Psoas muscle (tissue), 8 donors: ENCODE measurements around the gene WDR59. TPM values are rescaled to one million over a fixed set of nuclear protein-coding genes. Genes with fewer than 3 reads are reported as not detected.

Source experiments
- ATAC-seq, 4 donors: fragments of 200-7000 bp; cut with Tn5 transposase; one replicate each; pipeline ENCODE4 v1.9.1; 2020; ENCODE audit warnings: moderate library complexity in 3 of 4, mild to moderate bottlenecking in 2 of 4
- DNase-seq, 2 donors: peaks; one replicate each; pipeline ENCODE4 v3.0.0-alpha.2; 2020
- H3K27ac ChIP-seq: fragments of 200-600 bp; one replicate; pipeline ENCODE4 v1.8.0; 2022
- H3K27me3 ChIP-seq, 3 donors: fragments of 200-600 bp in 1 of 3; one replicate each; pipeline versions ENCODE4 v1.6.1 to v1.8.0; 2013 to 2022; ENCODE audit warnings: low read length in 2 of 3, mild to moderate bottlenecking in 2 of 3, moderate library complexity in 1 of 3; ENCODE audit not compliant: insufficient read depth in 3 of 3
- H3K36me3 ChIP-seq, 2 donors: fragments of 200-600 bp in 1 of 2; one replicate each; pipeline versions ENCODE4 v1.6.1 to v1.8.0; 2013 to 2022; ENCODE audit warnings: low read depth in 1 of 2, mild to moderate bottlenecking in 1 of 2, moderate library complexity in 1 of 2; ENCODE audit not compliant: insufficient read depth in 1 of 2
- H3K4me1 ChIP-seq: fragments of 200-600 bp; one replicate; pipeline ENCODE4 v1.8.0; 2022
- H3K4me3 ChIP-seq: fragments of 200-600 bp; one replicate; pipeline ENCODE4 v1.8.0; 2022; ENCODE audit warnings: mild to moderate bottlenecking
- H3K9me3 ChIP-seq: fragments of 200-600 bp; one replicate; pipeline ENCODE4 v1.8.0; 2022
- CTCF ChIP-seq: fragments of 200-600 bp; IDR thresholded peaks from one replicate; pipeline ENCODE4 v1.8.0; 2022; ENCODE audit warnings: antibody characterized with exemption
- WGBS, 3 donors: extraction: QIAGEN DNeasy Blood & Tissue Kit; methylation state at CpG; one replicate each; pipeline versions ENCODE4 v1.1.6 to v1.1.7; 2013; 5-methylcytosine and 5-hydroxymethylcytosine counted together
- intact Hi-C, 2 donors: fragments of 100-400 bp; cut with DNase I; formaldehyde crosslinking; loops; one replicate each; pipeline versions ENCODE4 v1.11.0 to v1.14.2; 2022
- polyA plus RNA-seq, 3 donors: library from polyadenylated mRNA; stranded (reverse); fragments of 200-250 nt; gene quantifications; one replicate each; pipeline ENCODE4 v1.2.3, GENCODE V29; 2013
- total RNA-seq, 4 donors: library from RNA; stranded (reverse); fragmentation: NEBNext Ultra II Directional in 2 of 4; extraction: Animal tissue kit (Norgen Biotek cat#: 25700) in 2 of 4; gene quantifications; one replicate each; pipeline versions ENCODE4 v1.2.1 to v1.2.4, GENCODE V29; 2021 to 2023
- donor health status: healthy with polysubstance abuse.
- donor health status: DM: no; HTN: no; CAD: no; lungs with moderate emphysema.
- donor health status: Bipolar disorder and iron deficiency.
- donor health status: healthy.
- donor health status: DM: yes; HTN: yes; CAD: no.
- donor health status: DM: no; HTN: no; CAD: no.
- donor health status: DM: no; HTN: no; CAD: no.
- donor health status: DM: yes; HTN: yes; CAD: no.

WDR59 gene
- total and polyA plus RNA-seq, 7 donors: 12.0 to 48.2 (median 30.6) TPM

DNA sequence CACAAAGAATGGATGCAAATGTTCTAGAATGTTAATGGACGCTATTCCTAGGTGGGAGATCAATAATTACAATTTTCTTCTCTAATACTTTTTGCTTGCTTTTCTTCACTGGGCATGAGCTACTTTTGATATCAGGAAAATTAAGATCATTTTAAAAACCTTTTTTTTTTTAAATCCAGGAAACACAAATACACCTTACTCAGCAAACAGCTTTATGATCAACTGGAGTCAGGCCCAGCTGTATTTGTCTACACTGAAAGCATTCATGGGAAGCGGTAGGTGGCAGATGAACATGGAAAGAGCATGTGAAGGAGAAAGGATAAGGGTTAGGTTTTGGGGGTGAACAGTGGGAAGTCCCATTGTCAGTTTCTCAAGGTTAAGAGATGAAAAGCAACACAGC lies 97.8 kb downstream of the WDR59 start:
- ATAC-seq: no peak
- no peaks in the 10 kb centered on the region for H3K9me3 ChIP-seq
- no peak overlapping the region for H3K27ac ChIP-seq
- H3K27me3 ChIP-seq: no peaks in the 10 kb centered on the region
- peaks cover 13 to 98% of the 10 kb centered on the region in 2 donors for H3K36me3 ChIP-seq
- H3K4me1 ChIP-seq: no peaks in the 10 kb centered on the region
- TF ChIP-seq CTCF: no peak
- no peak overlapping the region for H3K4me3 ChIP-seq
- intact Hi-C loops: no loop called here
- 96 to 98% (median 96%) methylated on average over 2 of the region's 2 CpGs for WGBS, 3 donors
- DNase-seq: no peak

DNA sequence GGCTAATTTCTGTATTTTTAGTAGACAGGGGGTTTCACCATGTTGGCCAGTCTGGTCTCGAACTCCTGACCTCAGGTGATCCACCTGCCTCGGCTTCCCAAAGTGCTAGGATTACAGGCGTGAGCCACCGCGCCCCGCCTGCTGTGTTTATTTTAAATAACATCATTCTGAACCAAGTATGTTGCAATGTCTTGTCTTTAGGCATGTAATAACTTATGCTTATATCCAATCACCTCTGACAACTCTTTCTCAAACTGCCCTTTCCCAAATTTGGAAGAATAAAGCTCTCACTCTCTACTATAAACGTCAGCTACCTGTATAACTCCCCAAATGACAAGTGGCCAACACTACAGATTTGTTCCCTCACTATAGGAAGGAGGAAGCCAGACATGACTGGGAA lies 107.2 kb downstream of the WDR59 start:
- no peak overlapping the region for H3K27ac ChIP-seq
- no peak overlapping the region for H3K4me3 ChIP-seq
- WGBS, 3 donors: 94 to 96% (median 96%) methylated on average over 7 of the region's 7 CpGs
- DNase-seq: no peak
- H3K36me3 ChIP-seq: peaks cover 0 to 78% of the 10 kb centered on the region in 2 donors
- no peak for TF ChIP-seq CTCF
- H3K9me3 ChIP-seq: no peaks in the 10 kb centered on the region
- intact Hi-C loops: no loop called here
- H3K4me1 ChIP-seq: no peaks in the 10 kb centered on the region
- H3K27me3 ChIP-seq: no peaks in the 10 kb centered on the region
- ATAC-seq: no peak

DNA sequence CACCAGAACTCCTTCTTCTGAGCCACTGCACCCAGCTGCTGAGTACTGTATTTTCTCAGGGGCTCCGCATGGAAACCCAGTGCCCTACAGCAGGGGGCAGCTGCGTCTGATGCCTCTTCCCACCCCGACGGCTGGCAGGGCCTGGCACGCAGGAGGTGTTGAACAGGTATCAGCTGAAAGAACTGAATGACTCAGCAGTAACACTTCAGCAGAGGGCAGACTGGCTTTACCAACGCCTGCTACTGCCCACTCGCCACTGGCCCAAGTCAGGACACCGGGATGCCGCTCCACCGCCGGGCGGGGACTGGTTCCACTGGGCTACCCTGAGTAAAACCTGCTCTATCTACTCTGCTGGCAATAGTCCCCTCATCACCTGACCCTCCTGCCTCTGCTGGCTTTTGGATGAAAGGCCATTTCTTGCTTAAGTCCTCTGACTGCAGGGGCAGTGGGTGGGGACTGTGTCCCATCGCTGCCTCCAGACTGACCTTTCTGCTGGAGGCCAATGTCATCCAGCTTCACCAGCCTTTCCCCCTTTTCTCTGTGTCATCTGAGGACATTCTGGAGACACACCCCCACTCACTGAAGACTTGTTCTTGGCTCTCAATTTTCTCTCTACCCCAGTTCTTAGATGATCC lies 109.9 kb downstream of the WDR59 start:
- TF ChIP-seq CTCF: no peak
- no peak overlapping the region for H3K27ac ChIP-seq
- no peaks in the 10 kb centered on the region for H3K9me3 ChIP-seq
- H3K4me1 ChIP-seq: no peaks in the 10 kb centered on the region
- ATAC-seq: peak in 2 of 4 donors; percentile 22 to 25
- H3K4me3 ChIP-seq: no peak overlapping the region
- H3K36me3 ChIP-seq: peaks cover 4 to 66% of the 10 kb centered on the region in 2 donors
- intact Hi-C loops: no loop called here
- WGBS, 3 donors: 89 to 96% (median 94%) methylated on average over 13 of the region's 13 CpGs
- no peaks in the 10 kb centered on the region for H3K27me3 ChIP-seq
- DNase-seq: no peak

DNA sequence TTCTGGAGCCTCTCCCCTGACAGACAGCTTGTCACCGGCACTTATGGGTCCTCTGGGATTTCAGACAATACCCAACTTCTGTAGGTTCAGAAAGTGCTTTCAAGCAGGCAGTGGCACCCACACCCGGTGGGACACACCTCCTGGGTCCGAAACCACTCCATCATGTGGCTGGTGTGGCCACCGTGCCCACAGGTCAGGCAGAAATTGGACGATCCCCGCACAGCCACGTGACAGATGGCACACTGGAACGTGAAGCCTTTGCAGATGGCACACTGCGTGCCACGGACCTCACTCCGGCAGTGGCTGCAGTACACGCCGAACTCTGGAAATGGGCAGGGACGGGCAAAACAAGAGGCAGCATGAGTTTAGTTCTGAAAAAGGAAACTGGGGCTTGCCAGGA lies 110.8 kb downstream of the WDR59 start:
- 84 to 94% (median 89%) methylated on average over 14 of the region's 14 CpGs for WGBS, 3 donors
- no peaks in the 10 kb centered on the region for H3K9me3 ChIP-seq
- no peak overlapping the region for H3K4me3 ChIP-seq
- H3K27me3 ChIP-seq: no peaks in the 10 kb centered on the region
- TF ChIP-seq CTCF: no peak
- no peaks in the 10 kb centered on the region for H3K4me1 ChIP-seq
- intact Hi-C loops: no loop called here
- no peak overlapping the region for H3K27ac ChIP-seq
- DNase-seq: no peak
- peaks cover 4 to 62% of the 10 kb centered on the region in 2 donors for H3K36me3 ChIP-seq
- no peak for ATAC-seq

GRCh38 chr16:74872302-74872701 lies 112.6 kb downstream of the WDR59 start:
- intact Hi-C loops: no loop called here
- Histone ChIP-seq H3K36me3 (peaks cover 4 to 46% of the 10 kb centered on the region in 2 donors), H3K27me3 (no peaks in the 10 kb centered on the region), H3K27ac (no peak overlapping the region), H3K4me3 (no peak overlapping the region), H3K9me3 (no peaks in the 10 kb centered on the region), H3K4me1 (no peaks in the 10 kb centered on the region)
- TF ChIP-seq CTCF: no peak
- WGBS, 3 donors: 73 to 97% (median 96%) methylated on average over 2 of the region's 2 CpGs
- ATAC-seq: no peak
- no peak for DNase-seq
